ENCODE measurements around the gene DSTN. TPM values are rescaled to one million over a fixed set of nuclear protein-coding genes. Genes with fewer than 3 reads are reported as not detected.

DSTN gene
- total RNA-seq, 4 donors from 2014 or later = 79.2 to 128 (median 88.5) TPM

- DNase-seq (no peak), ATAC-seq (no peak)
- H3K4me3 ChIP-seq = no peak overlapping the region
- H3K27me3 ChIP-seq = no peaks in the 10 kb centered on the region
- no peaks in the 10 kb centered on the region for H3K9me3 ChIP-seq
- no peak for TF ChIP-seq CTCF (IDR thresholded peaks at IDR 0.05 in 4 of 5, conservative IDR thresholded peaks at IDR 0.05 in 1 of 5)
- no peak for TF ChIP-seq POLR2A (IDR thresholded peaks at IDR 0.05)
- H3K4me1 ChIP-seq = peaks cover 26 to 43% of the 10 kb centered on the region in 2 donors
- in situ Hi-C loops (cut with MboI; ENCODE audit: low sequenced_read_pairs in 4 of 4) (no loop called here), intact Hi-C loops (cut with DNase I; ENCODE audit: low total_unique reads) (no loop called here)
- H3K36me3 ChIP-seq = no peaks in the 10 kb centered on the region
- H3K27ac ChIP-seq = no peak overlapping the region
Observed at GRCh38 chr20:17587824-17588223, 17.9 kb downstream of the DSTN start.

- Histone ChIP-seq H3K4me1 (peaks cover 24 to 36% of the 10 kb centered on the region in 2 donors), H3K4me3 (no peak overlapping the region), H3K9me3 (no peaks in the 10 kb centered on the region), H3K36me3 (no peaks in the 10 kb centered on the region), H3K27me3 (no peaks in the 10 kb centered on the region), H3K27ac (peak overlapping the region in 1 of 4 donors; percentile 28)
- TF ChIP-seq POLR2A (IDR thresholded peaks at IDR 0.05) (no peak), CTCF (IDR thresholded peaks at IDR 0.05 in 4 of 5, conservative IDR thresholded peaks at IDR 0.05 in 1 of 5) (no peak)
- in situ Hi-C loops (cut with MboI; ENCODE audit: low sequenced_read_pairs in 4 of 4) (no loop called here), intact Hi-C loops (cut with DNase I; ENCODE audit: low total_unique reads) (no loop called here)
- ATAC-seq (no peak), DNase-seq (no peak)
Observed at GRCh38 chr20:17589161-17589834, 19.4 kb downstream of the DSTN start.

GRCh38 chr20:17590245-17590644 is 20.4 kb downstream of the DSTN start:
- ATAC-seq (no peak), DNase-seq (no peak)
- TF ChIP-seq CTCF (IDR thresholded peaks at IDR 0.05 in 4 of 5, conservative IDR thresholded peaks at IDR 0.05 in 1 of 5) (no peak), POLR2A (IDR thresholded peaks at IDR 0.05) (no peak)
- Histone ChIP-seq H3K27ac (peak overlapping the region in 1 of 4 donors; percentile 28), H3K4me1 (peaks cover 21 to 33% of the 10 kb centered on the region in 2 donors), H3K36me3 (no peaks in the 10 kb centered on the region), H3K27me3 (no peaks in the 10 kb centered on the region), H3K4me3 (no peak overlapping the region), H3K9me3 (no peaks in the 10 kb centered on the region)
- in situ Hi-C loops (cut with MboI; ENCODE audit: low sequenced_read_pairs in 4 of 4) = no loop called here
- intact Hi-C loops (cut with DNase I; ENCODE audit: low total_unique reads) = no loop called here

- H3K36me3 ChIP-seq = no peaks in the 10 kb centered on the region
- no peak overlapping the region for H3K4me3 ChIP-seq
- TF ChIP-seq CTCF (IDR thresholded peaks at IDR 0.05 in 4 of 5, conservative IDR thresholded peaks at IDR 0.05 in 1 of 5) = no peak
- TF ChIP-seq POLR2A (IDR thresholded peaks at IDR 0.05) = no peak
- in situ Hi-C loops (cut with MboI; ENCODE audit: low sequenced_read_pairs in 4 of 4) = no loop called here
- peaks cover 25 to 27% of the 10 kb centered on the region in 2 donors for H3K4me1 ChIP-seq
- H3K27me3 ChIP-seq = no peaks in the 10 kb centered on the region
- no peak for DNase-seq
- no peak for ATAC-seq
- H3K27ac ChIP-seq = no peak overlapping the region
- no peaks in the 10 kb centered on the region for H3K9me3 ChIP-seq
- intact Hi-C loops (cut with DNase I; ENCODE audit: low total_unique reads) = no loop called here
Observed at GRCh38 chr20:17593902-17594301, 24.0 kb downstream of the DSTN start.

GRCh38 chr20:17594443-17594842 is 24.6 kb downstream of the DSTN start:
- H3K27ac ChIP-seq = no peak overlapping the region
- no peaks in the 10 kb centered on the region for H3K27me3 ChIP-seq
- no peaks in the 10 kb centered on the region for H3K9me3 ChIP-seq
- no peaks in the 10 kb centered on the region for H3K36me3 ChIP-seq
- peaks cover 23 to 25% of the 10 kb centered on the region in 2 donors for H3K4me1 ChIP-seq
- DNase-seq (no peak), ATAC-seq (no peak)
- in situ Hi-C loops (cut with MboI; ENCODE audit: low sequenced_read_pairs in 4 of 4) (no loop called here), intact Hi-C loops (cut with DNase I; ENCODE audit: low total_unique reads) (no loop called here)
- TF ChIP-seq POLR2A (IDR thresholded peaks at IDR 0.05) (no peak), CTCF (IDR thresholded peaks at IDR 0.05 in 4 of 5, conservative IDR thresholded peaks at IDR 0.05 in 1 of 5) (no peak)
- H3K4me3 ChIP-seq = no peak overlapping the region
